NCI-H345 treated with DMSO at 0.1 percent for 48 hours (cell line): ENCODE measurements around the gene ELMO1.

Source experiments
- DNase-seq: peaks from one replicate; lab custom pipeline; 2025; ENCODE audit not compliant: unreplicated experiment; lab: John Stamatoyannopoulos, UW

Gene ELMO1

GRCh38 chr7:37035631-37036030, 413.0 kb downstream of the ELMO1 start:
- no peak for DNase-seq

- no peak for DNase-seq
Observed at GRCh38 chr7:37033141-37033540, 415.5 kb downstream of the ELMO1 start.

GRCh38 chr7:37032258-37032601, 416.4 kb downstream of the ELMO1 start:
- DNase-seq: no peak

GRCh38 chr7:37031571-37032257, 416.9 kb downstream of the ELMO1 start:
- peak; percentile 66 for DNase-seq

GRCh38 chr7:37028909-37029440, 419.7 kb downstream of the ELMO1 start:
- no peak for DNase-seq

GRCh38 chr7:37027557-37028341, 420.9 kb downstream of the ELMO1 start:
- DNase-seq: no peak

- no peak for DNase-seq
Observed at GRCh38 chr7:37027104-37027503, 421.6 kb downstream of the ELMO1 start.

- DNase-seq: no peak
Observed at GRCh38 chr7:37018954-37019353, 429.7 kb downstream of the ELMO1 start.

- no peak for DNase-seq
Observed at GRCh38 chr7:37016064-37016878, 432.4 kb downstream of the ELMO1 start.

GRCh38 chr7:37015353-37016034, 433.2 kb downstream of the ELMO1 start:
- DNase-seq: no peak

GRCh38 chr7:37013771-37014170, 434.9 kb downstream of the ELMO1 start:
- no peak for DNase-seq

GRCh38 chr7:37011151-37011890, 437.3 kb downstream of the ELMO1 start:
- DNase-seq: no peak

GRCh38 chr7:37009125-37009675, 439.5 kb downstream of the ELMO1 start:
- DNase-seq: no peak

GRCh38 chr7:37007691-37008090, 441.0 kb downstream of the ELMO1 start:
- DNase-seq: no peak

- DNase-seq: no peak
Observed at GRCh38 chr7:37007268-37007667, 441.4 kb downstream of the ELMO1 start.

- no peak for DNase-seq
Observed at GRCh38 chr7:37006764-37007163, 441.9 kb downstream of the ELMO1 start.

GRCh38 chr7:37000511-37000910, 448.2 kb downstream of the ELMO1 start:
- DNase-seq: no peak

- DNase-seq: no peak
Observed at GRCh38 chr7:36999626-37000485, 448.8 kb downstream of the ELMO1 start.

GRCh38 chr7:36995776-36996175, 452.9 kb downstream of the ELMO1 start:
- DNase-seq: no peak
